NCI-H1092 treated with DMSO at 0.1 percent for 48 hours (cell line): Measurements from ENCODE around the gene PARD3B.

ENCODE experiments used
- DNase-seq: peaks from one replicate; lab custom pipeline; 2025; lab: John Stamatoyannopoulos, UW

The PARD3B gene

GRCh38 chr2:205564346-205565141 is 1019.3 kb downstream of the PARD3B start:
- DNase-seq: no peak

GRCh38 chr2:205565142-205565522 is 1019.9 kb downstream of the PARD3B start:
- no peak for DNase-seq

GRCh38 chr2:205566606-205567168 is 1021.4 kb downstream of the PARD3B start:
- no peak for DNase-seq

- DNase-seq: no peak
These were observed 1023.3 kb downstream of the PARD3B start for GRCh38 chr2:205568620-205569019.

GRCh38 chr2:205570648-205571047 is 1025.4 kb downstream of the PARD3B start:
- no peak for DNase-seq

GRCh38 chr2:205571360-205571959 is 1026.2 kb downstream of the PARD3B start:
- no peak for DNase-seq

GRCh38 chr2:205574001-205574400 is 1028.7 kb downstream of the PARD3B start:
- no peak for DNase-seq

GRCh38 chr2:205579335-205579734 is 1034.1 kb downstream of the PARD3B start:
- DNase-seq: no peak

- no peak for DNase-seq
These were observed 1035.1 kb downstream of the PARD3B start for GRCh38 chr2:205580212-205580987.

- DNase-seq: no peak
These were observed 1037.1 kb downstream of the PARD3B start for GRCh38 chr2:205582366-205582765.

- DNase-seq: peak; percentile 45
These were observed 1040.4 kb downstream of the PARD3B start for GRCh38 chr2:205585449-205586383.

- no peak for DNase-seq
These were observed 1041.4 kb downstream of the PARD3B start for GRCh38 chr2:205586626-205587025.

- no peak for DNase-seq
These were observed 1044.2 kb downstream of the PARD3B start for GRCh38 chr2:205589479-205589878.

- DNase-seq: no peak
These were observed 1045.5 kb downstream of the PARD3B start for GRCh38 chr2:205590759-205591158.

GRCh38 chr2:205593891-205594290 is 1048.6 kb downstream of the PARD3B start:
- no peak for DNase-seq

- DNase-seq: no peak
These were observed 1051.3 kb downstream of the PARD3B start for GRCh38 chr2:205596581-205596980.

- no peak for DNase-seq
These were observed 1060.5 kb downstream of the PARD3B start for GRCh38 chr2:205605638-205606304.

- DNase-seq: no peak
These were observed 1061.9 kb downstream of the PARD3B start for GRCh38 chr2:205607146-205607545.

- DNase-seq: no peak
These were observed 1063.8 kb downstream of the PARD3B start for GRCh38 chr2:205609113-205609512.

- no peak for DNase-seq
These were observed 1065.2 kb downstream of the PARD3B start for GRCh38 chr2:205610437-205610836.

GRCh38 chr2:205612636-205613035 is 1067.4 kb downstream of the PARD3B start:
- no peak for DNase-seq
